ENCODE measurements around the gene IGSF23.

The IGSF23 gene, protein sequence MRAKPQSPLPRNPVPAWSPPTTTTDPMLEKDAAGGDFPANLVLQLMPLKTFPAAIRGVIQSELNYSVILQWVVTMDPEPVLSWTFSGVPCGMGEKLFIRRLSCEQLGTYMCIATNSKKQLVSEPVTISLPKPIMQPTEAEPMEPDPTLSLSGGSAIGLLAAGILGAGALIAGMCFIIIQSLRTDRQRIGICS
- 0 reads per million in 2 donors for total RNA-seq

DNA sequence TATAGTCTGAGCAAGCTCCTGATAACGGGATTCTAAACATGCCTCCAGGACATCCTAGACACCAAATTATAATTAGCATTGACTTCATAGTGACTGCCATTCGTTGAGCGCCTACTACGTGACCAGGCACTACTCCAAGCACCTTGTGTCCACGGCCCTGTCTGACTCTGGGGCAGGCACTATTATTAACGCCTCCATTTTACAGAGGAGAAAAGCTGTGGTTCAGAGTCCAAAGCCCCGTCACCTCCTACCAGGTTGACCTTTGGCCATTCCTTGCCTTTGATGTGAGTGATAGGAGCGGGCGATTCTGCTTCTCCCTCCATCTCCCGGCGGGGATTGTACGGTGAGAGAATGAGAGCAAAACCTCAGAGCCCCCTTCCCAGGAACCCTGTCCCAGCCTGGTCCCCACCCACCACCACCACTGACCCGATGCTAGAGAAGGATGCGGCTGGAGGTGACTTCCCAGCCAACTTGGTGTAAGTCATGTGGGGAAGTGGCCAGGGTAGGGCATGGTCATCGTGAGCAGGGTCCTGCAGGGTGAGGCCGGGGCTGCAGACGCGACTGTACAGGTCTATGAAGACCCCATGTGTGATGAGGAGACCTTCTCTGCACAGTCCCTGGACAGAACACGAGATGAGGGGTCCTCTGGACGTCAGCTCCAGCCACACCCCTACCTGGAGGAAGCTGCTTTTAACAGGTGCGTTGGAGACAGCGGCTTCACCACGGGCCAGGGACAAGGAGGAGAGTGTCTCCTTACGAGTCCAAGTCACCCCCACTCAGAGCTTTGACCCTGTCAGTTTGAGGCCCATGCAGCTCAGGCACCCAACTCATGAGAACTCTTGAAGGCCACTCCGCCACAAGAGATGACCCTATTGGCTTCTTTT, at the start of gene IGSF23:
IGSF23 (plus strand) TSS at position 269 of the 884 bp plus-strand sequence; CDS start at position 352, 83 bp downstream.
- DNase-seq: no peak

DNA sequence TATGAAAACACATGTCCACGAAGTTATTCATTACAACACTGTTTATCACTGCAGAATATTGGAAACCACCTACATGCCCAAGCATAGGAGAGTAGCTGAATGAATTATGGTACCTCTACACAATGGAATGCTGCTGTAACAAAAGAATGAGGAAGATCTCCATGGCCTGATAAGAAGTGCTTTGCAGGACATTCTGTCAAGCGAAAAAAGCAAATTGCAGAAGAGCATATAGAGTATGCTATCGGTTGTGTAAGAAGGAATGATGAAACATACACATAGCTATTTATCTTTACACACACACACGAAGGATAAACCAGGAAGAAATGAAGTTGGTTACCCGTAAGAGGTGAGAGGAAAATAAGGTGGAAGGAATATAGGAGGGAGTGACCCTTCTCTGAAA, 46.4 kb upstream of the IGSF23 start:
- DNase-seq: no peak

DNA sequence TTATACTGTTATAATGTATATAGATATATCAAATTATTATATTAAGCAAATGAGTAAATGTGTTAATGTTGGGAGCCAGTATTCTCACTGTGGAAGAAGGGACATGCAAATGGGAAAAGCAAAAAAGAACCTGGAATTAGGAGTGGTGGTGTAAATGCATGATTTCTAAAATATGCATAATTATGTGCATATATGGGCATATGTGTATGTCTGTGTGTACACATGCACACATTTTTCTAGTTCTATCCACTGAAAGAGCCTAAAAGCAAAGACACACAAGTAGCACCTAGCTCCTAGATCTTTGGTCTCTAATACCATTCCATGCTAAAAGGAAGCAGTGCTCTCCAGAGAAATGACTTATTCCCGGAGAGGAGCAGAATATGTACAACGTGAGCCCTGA, 45.6 kb upstream of the IGSF23 start:
- no peak for DNase-seq

DNA sequence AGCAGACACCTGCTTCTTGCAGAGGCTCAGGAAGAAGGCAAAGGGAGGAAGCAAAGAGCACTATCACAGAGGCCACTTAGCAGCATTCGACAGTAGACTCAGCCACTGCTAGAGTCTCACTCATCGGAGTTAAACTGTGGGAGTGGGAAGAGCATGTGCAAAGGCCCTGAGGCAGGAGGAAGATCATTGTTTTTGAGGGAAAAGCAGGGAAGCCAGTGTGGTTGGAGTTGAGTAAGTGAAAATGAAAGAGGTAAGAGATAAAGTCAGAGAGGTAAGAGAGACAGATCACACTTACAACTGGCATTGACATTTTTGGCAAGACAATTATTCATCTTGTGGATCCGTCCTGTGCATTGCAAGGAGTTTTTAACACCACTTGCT, 42.8 kb upstream of the IGSF23 start:
- DNase-seq: no peak

DNA sequence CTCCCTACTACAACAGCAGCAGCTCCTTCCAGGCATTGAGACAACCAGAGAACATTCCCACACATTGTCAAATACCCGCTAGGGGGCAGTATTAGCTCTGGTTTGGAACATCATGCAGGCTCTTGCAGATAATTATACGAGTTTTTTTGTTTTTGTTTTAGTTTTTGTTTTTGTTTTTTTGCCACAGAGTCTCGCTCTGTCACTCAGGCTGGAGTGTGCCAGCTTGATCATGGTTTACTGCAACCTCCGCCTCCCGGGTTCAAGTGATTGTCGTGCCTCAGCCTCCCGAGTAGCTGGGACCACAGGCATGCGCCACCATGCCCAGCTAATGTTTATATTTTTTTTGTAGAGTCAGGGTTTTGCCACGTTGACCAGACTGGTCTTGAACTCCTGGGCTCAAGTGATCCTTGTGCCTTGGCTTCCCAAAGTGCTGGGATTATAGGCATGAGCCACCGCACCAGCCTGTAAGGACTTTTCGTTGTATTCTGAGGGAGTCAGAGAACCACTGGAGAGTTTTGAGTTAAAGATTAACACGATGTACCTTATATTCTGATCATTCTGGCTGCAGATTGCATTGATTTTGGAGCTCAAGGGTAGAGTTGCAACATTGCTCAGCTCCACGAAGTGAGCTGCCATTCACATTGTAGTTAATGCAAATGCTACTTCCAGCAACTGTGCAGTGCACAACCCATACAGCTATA, 42.2 kb upstream of the IGSF23 start:
- peak; percentile 13 for DNase-seq

DNA sequence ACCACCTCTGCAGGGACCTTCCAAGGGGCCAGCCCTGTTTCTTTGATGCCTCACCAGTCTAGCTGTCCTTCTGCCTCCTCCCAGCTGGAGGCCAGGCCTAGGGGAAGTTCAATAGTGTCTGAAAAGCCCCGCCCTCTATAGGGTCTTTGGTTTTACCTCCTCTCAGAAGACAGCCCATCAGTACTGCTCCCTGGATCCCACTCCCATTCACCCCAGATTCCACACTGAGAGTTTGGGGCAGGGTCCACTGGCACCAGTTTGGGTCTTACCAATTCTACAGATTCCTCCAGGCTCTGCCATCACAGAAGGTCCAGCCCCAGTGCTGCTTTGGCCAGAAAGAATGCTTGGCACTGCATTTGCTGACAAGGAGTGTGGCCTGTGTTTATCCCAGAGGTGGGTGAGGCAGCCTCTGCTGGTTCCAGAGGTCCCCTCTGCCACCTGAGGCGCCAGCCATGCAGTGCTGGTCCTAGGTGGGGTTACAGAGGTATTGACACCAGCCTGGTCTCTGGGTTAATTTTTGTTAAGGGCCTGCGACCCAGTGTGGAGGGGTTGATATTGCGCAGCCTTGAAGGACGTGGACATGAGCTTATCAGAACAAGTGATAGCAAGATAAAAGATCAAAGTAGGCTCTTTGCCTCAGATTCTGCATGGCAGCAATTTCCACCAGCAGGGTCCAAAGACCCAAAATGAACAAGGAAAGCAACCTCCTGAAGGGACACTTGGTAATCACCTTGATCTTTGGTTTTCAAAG, 41.4 kb upstream of the IGSF23 start:
- no peak for DNase-seq

DNA sequence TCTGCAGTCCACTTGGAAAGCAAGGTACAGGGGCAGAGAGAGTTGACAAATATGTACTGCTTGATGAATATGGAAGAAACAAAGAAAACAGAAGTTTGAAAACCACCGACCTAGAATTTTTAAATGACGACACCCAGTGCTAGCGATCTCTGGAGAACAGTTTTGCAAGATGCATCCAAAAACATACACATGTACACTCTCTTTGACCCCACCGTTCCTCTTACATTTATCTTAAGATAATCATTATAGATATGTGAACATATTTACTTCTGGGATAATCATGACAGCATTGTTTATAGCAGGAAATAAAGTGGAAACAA, 40.8 kb upstream of the IGSF23 start:
- DNase-seq: no peak

DNA sequence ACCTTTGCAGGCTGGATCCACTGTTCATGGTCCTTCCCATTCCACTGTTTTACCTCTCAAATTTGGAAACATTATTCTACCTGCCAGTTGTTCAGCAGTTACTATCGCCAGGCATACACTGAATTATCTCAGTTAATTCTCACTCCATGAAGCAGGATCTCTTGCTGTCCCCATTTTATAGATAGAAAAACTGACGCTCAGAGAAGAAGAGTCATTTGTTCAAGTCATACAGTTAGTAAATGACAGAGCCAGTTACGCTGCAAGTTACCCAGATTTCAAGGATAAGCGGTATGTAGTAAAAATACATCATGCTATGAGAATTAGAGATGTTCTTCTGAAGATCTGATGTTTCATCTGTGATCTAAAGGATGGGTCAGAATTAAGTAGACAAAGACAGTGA, 40.2 kb upstream of the IGSF23 start:
- no peak for DNase-seq

DNA sequence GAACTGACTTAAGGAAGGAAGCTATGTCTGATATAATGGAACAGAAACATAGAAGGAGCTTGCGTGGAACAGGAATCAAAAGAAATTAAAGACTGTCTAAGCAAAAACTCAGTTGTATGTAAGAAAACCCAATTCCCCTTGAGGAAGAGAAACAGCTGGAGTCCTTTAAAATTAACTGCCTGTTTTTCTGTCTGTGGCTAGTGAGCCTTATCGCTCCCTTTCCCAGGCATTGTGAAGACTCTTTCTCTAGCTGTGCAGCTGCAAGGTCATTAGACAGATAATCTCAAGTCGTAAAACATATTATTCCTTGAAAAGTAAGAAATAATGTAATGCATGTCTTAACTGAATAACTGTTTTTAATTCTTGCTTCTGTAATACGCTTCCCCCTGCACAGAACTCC, 39.7 kb upstream of the IGSF23 start:
- DNase-seq: no peak

DNA sequence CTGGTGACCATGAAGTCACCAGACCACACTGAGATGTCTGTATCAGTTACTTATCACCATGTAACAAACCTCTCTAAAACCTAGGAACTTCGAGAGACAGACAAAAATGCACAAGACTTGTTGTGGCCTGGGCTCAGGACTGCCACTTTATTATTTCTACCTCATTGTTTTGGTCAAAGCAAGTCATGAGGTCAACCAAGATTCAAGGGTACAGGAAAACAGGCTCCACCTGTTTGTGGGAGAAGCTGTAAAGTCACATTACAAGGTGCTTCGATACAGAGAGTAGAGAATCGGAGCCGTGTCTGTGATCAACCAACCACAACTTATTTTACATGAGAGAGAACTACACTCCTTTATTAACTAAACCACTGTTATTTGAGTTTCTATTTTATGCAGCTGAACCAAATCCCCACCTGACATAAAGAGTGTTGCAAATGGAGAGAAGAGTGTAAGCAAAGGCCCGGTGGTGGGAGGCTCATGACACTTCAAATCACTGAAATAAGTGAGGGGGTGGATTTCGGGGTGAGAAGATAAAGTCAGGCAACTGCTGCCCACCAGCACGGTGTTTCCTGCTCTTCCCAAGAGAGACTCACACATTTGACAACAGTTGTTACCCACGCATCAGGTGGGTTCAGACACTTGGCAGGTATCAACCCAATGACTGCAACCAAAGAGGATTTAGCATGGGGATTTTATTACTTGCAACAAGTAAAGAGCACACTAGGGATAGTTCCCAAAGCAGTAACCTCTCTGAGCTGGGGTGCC, 39.0 kb upstream of the IGSF23 start:
- DNase-seq: no peak

DNA sequence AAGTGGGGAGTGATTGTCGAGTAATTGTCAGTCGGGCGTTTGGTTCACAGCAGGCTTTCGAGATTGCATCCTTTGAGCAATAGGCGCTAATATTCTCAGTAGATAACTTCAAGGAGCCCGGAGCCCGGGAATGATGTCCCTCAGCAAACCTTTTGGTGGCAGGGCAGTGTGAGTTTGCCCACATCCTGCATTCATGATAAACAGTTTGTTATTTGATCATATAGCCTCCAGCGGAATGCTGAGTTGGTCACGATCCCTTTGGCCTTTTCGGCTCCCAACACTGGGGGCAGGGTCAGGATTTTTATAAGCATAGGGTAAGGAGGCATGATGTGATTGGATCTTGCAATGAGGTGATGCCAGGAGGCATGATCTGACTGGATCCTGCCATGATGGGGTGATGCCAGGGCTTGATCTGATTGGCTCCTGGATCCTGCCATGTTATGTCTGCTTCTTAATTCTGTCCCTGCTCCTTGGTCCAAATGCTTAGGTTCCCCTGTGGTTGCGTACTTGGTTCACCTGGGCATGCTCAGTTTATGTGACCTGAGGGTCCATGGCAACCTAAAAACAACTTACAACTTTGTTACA, 38.2 kb upstream of the IGSF23 start:
- DNase-seq: no peak

DNA sequence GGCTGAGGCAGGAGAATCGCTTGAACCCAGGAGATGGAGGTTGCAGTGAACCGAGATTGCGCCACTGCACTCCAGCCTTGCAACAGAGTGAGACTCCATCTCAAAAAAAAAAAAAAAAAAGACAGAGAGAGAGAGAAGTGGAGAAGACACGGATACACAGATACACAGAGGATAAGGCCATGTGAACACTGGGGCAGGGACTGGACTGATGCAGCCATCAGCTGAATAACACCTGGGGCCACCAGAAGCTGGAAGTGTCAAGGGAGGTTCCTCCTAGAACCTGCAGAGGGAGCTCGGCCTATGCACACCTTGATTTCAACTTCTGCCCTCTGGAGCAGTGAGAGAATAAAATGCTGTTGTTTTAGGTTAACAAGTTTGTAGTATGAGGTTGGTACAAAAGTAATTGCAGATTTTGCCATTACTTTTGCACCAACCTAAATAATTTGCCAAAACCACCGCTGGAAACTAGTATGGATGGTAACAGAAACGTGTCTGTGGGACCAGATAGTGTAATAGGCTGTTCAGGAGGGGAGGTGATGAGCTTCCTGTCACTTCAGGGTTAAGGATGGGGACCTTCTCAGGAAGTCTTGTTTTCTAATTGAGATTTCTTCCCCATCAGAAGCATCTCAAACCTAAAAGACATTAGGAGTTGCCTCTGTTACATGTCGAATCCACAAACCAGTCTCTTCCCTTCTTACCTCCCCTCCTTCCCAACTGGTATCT, 36.4 kb upstream of the IGSF23 start:
- DNase-seq: no peak

DNA sequence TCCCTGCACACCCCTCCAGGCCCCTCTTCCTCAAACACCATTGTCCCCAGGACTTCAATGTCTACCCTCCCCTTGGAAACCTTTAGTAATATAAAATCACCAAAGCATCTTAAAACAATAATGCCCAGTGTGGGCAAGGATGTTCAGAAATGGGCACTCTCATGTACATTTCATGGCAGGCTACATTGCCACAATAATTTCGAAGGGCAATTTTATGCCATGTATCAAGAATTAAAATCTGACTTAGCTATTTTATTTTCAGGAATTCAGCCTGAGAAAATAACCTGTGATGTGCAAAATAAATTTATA, 35.8 kb upstream of the IGSF23 start:
- DNase-seq: no peak

DNA sequence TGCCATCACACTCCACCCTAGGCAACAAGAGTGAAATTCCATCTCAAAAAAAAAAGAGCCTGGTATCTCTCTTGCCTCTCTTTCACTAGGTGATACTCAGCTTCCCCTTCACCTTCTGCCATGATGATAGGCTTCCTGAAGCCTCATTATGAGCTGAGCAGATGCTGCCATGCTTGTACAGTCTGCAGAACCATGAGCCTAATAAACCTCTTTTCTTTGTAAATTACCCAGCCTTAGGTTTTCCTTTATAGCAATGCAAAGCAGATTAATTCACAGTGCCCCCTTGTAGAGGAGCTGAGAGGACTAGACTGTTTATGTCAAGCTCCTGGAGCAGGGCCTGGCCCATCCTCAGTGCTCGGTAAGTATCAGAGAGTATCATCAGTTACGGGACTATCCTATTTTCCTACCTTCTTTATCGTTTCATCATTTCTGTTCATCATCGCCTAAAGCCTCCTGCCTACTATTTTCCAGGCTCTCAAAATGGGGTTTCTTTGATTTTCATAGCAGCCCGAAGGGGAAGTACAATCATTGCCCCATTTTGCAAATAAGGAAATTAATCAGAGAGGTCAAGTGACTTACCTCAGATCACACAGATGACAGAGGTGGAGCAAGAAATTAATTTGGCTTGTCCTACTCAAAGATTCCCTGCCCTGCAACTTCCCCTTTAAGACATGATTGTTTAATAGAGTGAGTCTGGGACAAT, 33.5 kb upstream of the IGSF23 start:
- DNase-seq: no peak

DNA sequence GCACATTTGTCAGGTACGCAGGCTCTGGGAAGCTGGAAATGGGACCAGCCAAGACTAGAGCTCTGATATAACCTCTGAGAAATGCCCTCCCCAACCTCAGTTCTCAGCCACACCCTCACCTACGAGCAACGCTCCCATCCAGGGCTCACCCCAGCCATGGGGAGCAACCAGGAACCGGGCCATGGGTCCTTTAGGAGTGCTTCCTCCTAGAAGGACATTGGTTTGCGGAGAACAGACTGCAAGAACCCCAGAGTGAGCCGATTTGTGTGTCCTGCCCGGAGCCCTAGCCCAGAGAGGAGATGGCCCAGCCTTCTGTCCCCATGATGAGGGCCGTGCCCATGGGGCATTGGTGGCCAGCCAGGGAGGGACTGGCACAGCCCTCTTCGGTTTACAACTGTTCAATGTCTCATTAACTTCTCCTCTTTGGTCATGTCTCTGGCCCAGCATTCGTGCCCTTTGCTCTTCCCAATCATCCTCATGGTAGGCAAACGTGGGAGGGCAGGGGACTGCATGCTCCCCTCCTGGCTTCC, 32.9 kb upstream of the IGSF23 start:
- no peak for DNase-seq

DNA sequence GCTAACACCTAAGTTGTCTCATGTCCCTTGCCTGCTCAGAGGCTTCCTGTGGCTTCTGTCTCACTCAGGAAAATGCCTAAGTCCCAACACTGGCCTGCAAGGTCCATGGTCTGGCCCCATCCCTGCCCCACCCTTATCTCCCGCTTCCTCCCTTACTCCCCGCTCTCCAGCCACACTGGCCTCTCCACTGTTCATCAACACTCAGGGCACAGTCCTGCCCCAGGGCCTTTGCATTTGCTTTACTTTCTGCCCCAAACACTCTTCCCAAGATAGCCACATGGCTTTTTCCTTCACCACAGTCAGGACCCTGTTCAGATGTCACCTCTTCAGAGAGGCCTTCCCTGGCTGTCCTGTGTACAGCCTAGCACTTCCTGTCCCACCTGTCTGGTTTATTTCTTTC, 32.1 kb upstream of the IGSF23 start:
- no peak for DNase-seq

DNA sequence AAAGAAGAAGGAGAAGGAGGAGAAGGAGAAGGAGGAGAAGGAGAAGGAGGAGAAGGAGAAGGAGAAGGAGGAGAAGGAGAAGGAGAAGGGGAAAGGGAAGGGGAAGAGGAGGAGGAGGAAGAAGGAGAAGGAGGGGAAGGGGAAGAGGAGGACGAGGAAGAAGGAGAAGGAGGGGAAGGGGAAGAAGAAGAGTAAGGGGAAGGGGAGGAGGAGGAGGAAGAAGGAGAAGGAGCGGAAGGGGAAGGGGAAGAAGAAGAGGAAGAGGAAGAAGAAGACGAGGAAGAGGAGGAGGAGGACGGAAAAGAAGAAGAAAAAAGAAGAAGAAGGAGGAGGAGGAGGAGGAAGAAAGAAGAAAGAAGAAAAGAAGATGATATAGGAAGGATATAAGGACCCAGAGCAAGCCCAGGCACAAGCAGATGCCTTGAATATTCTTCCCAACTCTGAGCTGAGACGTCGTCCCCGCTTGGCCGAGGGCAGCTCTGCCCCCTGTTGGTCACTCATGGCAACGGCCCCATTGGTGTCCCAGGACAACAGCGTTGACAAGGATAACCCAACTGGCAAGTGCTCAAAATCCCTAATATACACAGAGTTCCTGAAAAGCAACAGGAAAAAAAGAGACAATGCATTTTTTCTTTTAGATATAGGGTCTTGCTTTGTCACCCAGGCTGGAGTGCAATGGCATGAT, 30.6 kb upstream of the IGSF23 start:
- DNase-seq: no peak

DNA sequence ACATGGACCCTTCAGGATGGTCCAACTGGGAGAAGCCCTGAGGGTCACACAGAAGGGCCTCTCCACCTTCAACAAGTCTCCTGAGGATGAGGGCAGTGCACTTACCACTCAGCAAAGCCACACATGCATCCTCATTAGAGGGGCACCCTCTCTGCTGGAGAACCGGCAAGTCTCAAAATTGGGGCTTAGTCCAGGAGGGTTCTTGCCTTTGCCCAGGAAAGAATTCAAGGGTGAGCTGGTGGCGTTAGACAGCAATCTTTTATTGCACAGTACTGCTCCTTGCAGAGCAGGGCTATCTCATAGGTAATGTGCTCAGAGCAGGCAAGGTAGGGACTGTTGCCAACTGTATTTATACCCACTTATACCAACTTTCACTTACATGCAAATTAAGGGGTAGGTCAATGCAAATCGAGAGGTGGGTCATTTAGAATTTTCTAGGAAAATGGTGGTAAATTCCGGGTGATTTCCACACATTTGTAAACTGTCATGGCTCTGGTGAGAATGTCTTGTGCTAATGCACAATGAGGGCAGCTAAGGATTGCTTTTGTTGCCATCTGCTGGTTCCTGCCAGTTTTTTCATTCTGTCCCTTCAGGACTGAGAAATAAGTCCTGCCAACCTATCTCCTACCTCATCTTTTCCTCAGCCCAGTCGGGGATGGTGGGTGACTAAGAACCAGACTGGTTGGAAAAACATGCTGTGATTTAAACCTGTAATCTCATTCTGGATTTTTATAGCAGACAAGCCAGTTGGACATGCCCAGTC, 27.8 kb upstream of the IGSF23 start:
- DNase-seq: no peak
